Endothelial cell of hepatic sinusoid (primary cell): Measurements from ENCODE around the gene TXNDC2.

ENCODE experiments used
- in situ Hi-C: cut with HindIII; loops from 2 replicates; pipeline ENCODE4 v1.10.0; 2017; ENCODE audit warnings: low sequenced_read_pairs

The TXNDC2 gene

GRCh38 chr18:9885170-9886004 is at the start of gene TXNDC2:
Gene TXNDC2, plus strand, starts transcription at chr18:9885973. Its CDS starts 708 bp downstream, at chr18:9886681.
- in situ Hi-C loops: no loop called here

DNA sequence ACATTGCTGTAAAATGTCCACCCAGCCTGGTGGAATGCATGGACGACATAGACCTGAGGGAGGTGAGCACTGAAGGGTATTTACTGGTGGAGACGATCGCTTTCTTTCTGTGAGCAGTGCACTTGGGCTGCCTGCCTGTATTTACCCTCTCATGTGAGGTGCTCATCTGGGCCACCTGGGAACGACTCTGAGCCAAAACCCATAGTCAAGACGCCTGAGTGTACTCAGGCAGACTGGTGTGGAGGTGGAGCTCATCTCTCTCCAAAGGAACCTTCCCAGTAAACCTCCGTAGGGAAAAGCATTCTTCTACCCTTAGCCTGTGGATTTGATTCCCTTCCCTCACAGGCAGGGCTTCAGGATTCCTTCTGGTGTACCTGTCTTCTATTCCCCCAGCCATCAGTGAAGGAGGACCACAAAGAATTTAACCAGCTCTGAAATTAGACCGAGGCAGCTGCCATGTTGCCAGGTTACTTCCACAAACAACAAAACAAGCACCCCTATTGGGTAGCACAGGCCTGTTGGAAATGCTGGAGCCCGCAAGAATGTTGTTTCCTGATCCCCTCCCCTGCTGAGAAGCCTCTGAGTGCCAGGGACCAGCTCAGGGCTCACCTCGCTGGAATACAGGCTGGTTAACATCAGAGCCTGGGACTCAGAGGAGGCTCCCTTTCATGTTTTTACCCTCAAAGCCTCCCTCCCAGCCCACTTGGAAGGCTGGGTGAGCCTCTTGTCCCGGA is 47.5 kb upstream of the TXNDC2 start:
- in situ Hi-C loops: no loop called here

DNA sequence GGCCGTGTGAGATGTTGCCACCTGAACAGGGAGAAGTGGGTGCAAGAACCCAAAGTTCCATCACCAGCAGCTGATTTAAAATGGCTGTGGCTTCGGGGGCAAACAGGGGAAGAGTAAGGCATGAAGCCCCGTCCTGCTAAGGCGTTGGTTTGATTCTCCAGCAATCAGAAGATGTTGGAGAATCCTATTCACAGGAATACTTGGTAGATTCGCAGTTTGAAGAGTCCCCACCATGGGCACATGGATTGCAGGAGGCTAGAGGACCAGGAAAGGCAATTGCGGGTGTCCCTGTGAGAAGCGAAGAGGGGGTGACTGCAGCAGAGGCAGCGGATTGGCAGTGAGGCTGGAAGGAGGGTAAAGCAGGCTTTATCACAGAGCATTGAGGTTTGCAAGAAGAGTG is 46.6 kb upstream of the TXNDC2 start:
- in situ Hi-C loops: no loop called here

DNA sequence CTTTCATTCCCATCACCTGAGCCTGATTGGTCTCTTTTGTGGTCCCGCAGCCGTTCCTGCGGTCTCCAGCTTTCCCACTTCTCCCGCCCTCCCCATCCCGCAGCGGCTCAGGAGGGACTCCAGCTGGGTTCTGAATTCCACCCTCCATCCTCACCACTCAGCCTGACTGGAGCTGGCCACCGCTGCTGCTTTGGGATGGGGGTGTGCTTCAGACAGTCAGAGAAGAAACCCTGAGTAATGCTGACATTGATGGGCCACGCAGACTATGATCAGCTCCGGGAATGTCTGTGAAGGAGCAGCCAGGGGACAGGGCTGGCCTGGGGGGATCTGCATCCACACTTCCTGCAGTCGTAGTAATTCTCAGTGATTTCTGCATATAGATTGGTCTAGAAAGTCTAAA is 45.9 kb upstream of the TXNDC2 start:
- in situ Hi-C loops: no loop called here

DNA sequence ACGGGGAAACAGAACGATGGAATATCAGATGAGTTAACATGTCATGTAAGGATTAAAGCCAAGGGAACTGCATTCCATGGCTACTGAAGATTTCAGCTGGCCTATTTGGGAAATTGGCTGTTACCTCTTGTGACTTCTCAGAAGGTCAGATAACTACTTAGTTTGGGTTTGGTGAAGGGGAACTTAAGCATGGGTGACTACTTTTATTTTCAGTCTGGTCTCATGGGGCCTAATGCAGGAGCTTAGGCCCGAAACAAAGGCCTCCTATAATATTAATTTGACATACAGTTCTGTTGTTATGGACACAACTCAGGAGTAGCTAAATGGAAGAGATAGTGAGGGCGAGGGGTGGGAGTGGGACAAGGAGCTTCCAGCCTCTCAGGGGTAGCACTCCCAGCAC is 44.0 kb upstream of the TXNDC2 start:
- in situ Hi-C loops: no loop called here

DNA sequence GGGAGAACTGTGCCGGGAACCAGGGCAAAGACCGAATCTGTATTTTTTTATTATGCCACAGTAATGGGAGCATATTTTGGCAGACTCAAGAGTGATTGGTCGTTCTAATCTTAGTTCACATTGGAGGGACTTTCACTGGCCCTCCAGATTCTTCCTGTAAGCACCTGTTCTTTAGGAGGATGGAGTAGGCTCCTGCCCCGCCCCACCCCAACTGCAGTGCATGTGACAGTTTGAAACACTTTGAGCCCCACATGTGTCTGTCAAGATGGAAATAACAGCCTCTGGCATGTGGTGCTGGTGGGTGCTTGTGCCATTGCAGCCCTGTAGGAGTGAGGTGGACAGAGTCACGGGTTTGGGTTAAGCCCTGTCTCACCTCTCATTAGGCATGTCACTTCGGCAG is 43.3 kb upstream of the TXNDC2 start:
- in situ Hi-C loops: no loop called here

- in situ Hi-C loops: loop anchor here (5.0 kb wide), 1 partner anchor 92 kb away; no protein-coding TSS in a partner anchor
Measured at GRCh38 chr18:9845256-9845655, 40.5 kb upstream of the TXNDC2 start.

- in situ Hi-C loops: loop anchor here (5.0 kb wide), 1 partner anchor 91 kb away; no protein-coding TSS in a partner anchor
Measured at GRCh38 chr18:9846162-9846925, 39.4 kb upstream of the TXNDC2 start.

DNA sequence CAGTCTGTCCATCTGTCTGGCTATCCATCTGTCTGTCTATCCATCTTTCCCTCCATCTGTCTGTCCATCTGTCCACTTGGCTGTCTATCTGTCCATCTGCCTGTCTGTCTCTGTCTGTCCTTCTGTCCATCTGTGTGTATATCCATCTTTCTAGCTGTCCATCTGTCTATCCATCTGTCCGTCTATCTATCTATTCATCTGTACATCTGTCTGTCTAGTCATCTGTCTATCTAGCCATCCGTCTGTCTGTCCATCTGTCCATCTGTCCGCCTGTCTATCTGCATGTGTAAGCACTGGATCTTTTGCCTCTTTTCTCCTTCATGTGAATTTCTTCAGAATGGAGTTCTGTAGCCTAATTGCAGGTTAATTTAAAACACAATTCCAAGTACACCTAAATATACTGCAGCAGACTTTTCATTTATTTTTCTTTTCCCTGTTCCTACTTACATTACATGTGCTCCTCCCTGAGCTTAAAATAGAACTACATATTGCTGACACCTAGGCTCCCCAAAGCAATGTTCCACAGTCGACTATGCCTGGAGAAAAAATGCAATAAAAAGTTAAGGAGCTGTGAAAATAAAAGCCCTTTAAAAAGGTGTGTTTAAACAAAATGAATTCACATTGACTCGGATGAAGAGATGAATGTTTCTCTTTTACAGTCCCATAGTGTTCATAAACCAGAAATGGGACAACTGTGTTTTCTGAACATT is 37.4 kb upstream of the TXNDC2 start:
- in situ Hi-C loops: loop anchor here (5.0 kb wide), 1 partner anchor 89 kb away; no protein-coding TSS in a partner anchor

- in situ Hi-C loops: loop anchor here (5.0 kb wide), 1 partner anchor 88 kb away; no protein-coding TSS in a partner anchor
Measured at GRCh38 chr18:9849407-9850283, 36.1 kb upstream of the TXNDC2 start.

- in situ Hi-C loops: no loop called here
Measured at GRCh38 chr18:9850309-9850708, 35.5 kb upstream of the TXNDC2 start.

- in situ Hi-C loops: no loop called here
Measured at GRCh38 chr18:9851511-9851910, 34.3 kb upstream of the TXNDC2 start.

DNA sequence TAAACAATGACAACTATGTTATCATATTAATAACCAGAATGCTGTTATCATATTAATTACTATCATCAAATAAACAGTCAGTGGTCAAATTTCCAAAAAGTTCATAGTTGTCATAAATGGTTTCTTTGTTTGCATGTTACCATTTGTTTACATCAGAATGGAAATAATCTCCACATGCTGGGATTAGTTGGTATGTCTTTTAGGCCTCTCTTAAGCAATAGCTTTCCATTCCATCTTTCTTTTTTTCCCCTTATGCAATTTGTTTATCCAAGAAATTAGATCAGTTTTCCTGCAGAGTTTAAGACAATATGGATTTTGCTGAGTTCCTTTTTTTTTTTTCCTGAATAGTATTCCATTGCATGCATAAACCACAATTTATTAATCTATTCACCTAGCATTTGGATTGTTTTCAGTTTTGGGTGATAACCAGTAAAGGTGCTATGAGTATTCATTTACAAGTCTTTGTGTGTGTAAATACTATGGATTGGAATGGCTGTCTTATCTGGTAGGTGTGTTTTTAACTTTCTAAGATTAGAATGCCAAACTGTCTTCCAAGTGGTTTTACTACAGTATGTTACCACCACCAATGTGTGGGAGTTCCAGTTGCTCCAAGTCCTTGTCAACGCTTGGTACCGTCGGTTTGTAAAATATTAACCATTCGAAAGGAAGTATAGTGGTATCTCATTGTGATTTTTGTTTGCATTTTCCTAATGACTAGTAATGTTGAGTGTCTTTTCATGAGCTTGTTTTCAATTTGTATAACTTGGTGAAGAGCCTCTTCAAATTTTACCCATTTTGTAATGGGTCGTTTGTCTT is 33.3 kb upstream of the TXNDC2 start:
- in situ Hi-C loops: no loop called here

DNA sequence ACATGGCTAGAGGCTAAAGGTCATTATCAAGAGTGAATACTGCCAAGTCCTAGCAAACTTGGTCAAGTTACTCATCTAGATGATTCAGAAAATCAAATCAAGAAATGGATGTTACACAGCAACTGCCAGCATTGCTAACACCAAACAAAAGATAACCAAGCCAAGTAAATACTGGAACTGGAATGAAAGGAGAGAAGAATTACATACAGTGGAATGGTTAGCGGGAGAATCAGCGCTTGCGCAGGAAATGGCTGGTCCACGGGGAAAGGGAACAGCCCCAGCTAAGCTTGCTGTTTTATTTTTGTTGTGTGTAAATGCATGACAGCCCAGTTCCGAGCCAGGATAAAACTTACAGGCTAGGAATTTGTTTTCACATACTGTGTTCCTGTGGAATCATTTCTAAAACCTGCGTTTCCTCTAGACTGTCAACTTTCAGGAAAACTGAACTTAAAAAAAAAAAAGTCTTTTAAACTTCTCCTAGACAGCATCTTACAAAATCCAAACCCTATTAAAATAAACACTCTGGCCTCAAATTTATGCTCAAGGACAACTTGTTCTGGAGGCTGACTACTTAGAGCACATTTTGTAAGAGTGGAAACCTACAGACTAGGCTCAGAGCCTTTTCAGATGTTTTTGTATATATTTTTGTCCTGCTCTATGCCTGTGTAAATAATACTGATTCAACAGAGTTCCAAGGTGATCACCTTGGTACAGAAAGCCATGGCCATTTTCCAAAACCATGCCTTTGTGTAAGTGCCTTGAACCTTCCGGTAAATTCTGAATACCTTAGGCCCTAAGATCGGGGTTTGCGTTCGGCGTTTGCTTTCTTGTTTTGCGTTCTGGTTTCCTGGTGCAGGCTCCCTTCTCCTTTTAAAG is 30.7 kb upstream of the TXNDC2 start:
- in situ Hi-C loops: loop anchor here (5.0 kb wide), 1 partner anchor 52 kb away; no protein-coding TSS in a partner anchor

DNA sequence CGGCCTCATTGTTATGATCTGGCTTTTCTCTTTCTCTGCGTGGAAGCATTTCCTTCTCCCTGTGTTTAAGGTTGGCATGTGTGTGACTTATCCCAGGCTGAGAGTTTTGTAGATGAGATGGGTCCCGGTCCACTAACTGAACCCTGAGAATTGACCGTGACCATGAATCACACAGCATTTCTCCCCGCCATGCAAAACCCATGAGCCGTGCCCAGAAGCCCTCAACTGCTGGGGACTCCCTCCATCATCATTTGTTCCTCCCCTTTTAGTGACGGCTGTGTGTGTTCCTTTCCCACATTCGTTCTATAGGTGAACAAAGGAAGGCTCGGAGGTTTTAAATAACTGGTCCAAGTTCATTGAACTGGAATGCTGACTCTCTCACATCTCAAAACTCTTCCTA is 30.1 kb upstream of the TXNDC2 start:
- in situ Hi-C loops: loop anchor here (5.0 kb wide), 1 partner anchor 52 kb away; no protein-coding TSS in a partner anchor

- in situ Hi-C loops: loop anchor here (5.0 kb wide), 1 partner anchor 51 kb away; no protein-coding TSS in a partner anchor
Measured at GRCh38 chr18:9856092-9856491, 29.7 kb upstream of the TXNDC2 start.

GRCh38 chr18:9857479-9857998 is 28.2 kb upstream of the TXNDC2 start:
- in situ Hi-C loops: loop anchor here (5.0 kb wide), 1 partner anchor 50 kb away; no protein-coding TSS in a partner anchor
